ENCODE results near the gene PTPN1. TPM values are rescaled to one million over a fixed set of nuclear protein-coding genes. Genes with fewer than 3 reads are reported as not detected.

The PTPN1 gene
- total RNA-seq, 4 donors from 2014 or later: 22.2 to 107 (median 42.7) TPM

DNA sequence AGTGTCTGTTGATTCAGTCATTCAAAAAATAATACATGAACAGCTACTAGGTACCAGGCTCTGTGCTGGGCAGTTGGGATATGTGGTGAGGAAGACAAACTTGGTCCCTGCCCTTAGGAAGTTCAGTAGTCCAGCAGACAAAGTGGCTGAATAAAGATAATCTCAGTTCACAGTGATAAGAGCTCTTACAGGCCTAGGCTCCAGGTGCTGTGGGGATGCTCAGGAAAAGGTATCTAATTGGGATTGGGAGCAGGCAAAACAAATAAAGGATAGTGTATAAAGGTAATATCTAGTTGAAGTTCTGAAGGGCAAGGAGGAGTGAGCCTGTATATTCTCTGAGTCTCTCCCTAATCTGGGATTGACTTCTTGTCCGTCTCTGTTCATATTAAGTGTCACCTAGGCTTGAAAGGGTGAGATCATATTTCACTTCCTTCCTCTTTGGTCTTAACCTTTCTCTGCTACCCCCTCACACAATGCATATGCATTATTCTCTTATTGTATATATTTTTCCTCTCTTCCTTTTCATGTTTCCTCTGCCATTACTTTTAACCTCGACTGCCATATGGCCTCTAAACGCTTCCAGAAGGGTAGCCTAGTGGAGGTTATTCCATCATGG is 13.5 kb downstream of the PTPN1 start:
- ATAC-seq (ENCODE audit: low FRiP score) (no peak), DNase-seq (ENCODE audit: low spot score) (no peak)
- TF ChIP-seq, protein P1, sequence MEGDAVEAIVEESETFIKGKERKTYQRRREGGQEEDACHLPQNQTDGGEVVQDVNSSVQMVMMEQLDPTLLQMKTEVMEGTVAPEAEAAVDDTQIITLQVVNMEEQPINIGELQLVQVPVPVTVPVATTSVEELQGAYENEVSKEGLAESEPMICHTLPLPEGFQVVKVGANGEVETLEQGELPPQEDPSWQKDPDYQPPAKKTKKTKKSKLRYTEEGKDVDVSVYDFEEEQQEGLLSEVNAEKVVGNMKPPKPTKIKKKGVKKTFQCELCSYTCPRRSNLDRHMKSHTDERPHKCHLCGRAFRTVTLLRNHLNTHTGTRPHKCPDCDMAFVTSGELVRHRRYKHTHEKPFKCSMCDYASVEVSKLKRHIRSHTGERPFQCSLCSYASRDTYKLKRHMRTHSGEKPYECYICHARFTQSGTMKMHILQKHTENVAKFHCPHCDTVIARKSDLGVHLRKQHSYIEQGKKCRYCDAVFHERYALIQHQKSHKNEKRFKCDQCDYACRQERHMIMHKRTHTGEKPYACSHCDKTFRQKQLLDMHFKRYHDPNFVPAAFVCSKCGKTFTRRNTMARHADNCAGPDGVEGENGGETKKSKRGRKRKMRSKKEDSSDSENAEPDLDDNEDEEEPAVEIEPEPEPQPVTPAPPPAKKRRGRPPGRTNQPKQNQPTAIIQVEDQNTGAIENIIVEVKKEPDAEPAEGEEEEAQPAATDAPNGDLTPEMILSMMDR (IDR thresholded peaks at IDR 0.05): no peak

DNA sequence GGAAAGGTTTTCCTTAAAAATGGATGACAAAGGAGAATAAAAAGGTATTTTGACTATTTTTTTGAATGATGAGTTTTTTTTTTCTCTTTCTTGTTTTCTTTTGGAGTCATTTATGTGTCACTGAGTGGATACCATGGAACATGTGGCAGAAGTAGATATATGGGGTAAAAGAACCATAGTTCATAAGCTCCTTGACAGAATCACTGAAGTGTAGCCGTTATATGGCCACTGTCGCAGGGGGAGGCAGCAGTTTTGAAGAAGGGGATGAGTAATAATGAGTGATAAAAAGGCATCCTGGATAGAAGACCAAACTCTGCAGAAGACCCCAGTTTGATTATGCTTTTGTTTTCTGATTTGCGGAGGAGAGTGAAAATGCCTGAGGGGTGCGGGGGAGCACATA is 15.5 kb downstream of the PTPN1 start:
- TF ChIP-seq, protein P1 (IDR thresholded peaks at IDR 0.05): no peak
- DNase-seq (ENCODE audit: low spot score): no peak
- no peak for ATAC-seq (ENCODE audit: low FRiP score)

DNA sequence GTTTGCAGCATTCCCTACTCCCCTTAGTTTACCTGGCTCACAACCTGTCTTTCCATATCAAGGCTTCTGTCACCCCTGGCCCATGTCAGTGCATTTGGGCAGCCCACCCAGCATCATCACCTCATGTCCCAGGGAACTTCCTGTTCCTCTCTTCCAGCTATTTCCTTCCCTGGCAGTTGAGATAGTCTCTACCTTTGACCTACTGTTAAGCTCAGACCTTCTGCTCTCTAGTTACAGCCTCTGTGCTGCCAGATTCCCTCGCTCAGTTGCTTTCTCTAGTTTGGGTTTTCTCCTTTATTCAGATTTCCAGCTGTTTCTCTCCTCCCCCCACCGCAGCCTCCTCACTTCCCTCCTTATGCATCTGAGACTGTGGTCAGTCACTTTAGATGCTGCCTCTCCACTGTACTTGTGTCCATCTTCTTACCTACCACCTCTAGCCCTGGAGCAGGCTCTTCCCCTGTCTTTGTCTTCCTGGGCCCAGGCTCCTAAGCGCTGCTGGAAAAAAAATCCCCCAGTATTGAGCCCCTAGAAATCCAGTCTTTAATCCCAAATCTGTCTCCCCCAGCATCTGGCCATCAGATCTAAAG is 16.3 kb downstream of the PTPN1 start:
- TF ChIP-seq, protein P1 (IDR thresholded peaks at IDR 0.05): no peak
- DNase-seq (ENCODE audit: low spot score): no peak
- ATAC-seq (ENCODE audit: low FRiP score): no peak

DNA sequence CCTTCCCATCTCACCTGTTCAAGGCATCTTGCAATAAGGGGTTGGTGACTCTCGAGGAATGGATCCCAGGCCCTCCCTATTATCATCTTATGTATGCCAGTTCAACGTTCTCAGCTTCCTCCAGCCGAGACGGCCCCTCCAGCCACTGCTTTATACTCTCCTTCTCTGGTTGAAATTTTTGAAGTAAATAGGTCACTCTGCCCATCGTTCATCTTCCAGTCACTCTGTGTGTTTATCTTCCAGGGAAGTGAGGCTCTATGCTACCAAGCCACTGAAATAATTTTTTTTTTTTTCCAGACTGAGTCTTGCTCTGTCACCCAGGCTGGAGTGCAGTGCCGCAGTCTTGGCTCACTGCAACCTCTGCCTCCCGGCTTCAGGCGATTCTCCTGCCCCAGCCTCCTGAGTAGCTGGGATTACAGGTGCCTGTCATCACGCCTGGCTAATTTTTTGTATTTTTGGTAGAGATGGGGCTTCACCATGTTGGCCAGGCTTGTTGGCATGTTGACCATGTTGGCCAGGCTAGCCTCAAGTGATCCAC is 17.0 kb downstream of the PTPN1 start:
- ATAC-seq (ENCODE audit: low FRiP score) (no peak), DNase-seq (ENCODE audit: low spot score) (no peak)
- TF ChIP-seq, protein P1 (IDR thresholded peaks at IDR 0.05): no peak

DNA sequence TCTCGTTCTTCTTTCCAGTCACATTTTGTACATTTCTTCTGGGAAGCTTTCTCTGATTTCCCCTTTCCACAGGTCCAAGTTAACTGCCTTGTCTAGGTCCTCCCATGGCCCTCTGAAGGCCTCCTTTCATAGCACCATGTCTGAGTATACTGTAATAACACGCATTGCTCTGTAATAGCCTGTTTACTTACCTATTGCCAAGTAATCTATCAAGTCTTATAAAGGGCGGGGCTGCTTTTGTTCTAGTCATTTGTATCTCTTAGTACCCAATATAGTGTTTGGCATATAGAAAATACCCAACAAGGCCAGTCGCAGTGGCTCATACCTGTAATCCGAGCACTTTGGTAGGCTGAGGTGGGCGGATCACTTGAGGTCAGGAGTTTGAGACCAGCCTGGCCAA is 17.9 kb downstream of the PTPN1 start:
- no peak for DNase-seq (ENCODE audit: low spot score)
- ATAC-seq (ENCODE audit: low FRiP score): no peak
- TF ChIP-seq, protein P1 (IDR thresholded peaks at IDR 0.05): no peak

DNA sequence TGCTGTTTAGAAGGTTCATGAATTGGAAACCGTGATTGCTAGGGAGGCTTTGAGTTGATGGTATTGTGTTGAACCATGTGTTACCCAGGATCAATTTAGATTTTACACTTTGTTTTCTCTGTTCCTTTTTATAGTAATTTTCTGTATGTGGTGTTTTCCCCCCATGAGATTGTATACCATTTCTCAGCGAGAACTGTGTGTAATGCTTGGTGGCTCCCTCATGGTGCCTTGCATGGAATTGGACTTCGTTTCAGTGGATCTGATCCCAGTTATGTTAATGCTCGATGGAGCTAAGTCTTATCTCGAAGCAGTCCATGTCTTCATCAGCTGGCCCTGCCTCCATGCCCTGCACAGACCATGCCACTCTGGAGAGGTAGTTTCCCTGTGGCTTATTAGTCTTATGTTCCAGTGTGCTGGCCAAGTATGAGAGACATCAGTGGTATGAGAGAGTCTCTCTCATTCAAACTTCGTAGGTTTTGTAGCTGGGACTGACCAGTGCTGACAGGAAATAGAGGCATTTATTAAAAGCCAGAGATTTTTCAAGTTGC is 18.7 kb downstream of the PTPN1 start:
- no peak for ATAC-seq (ENCODE audit: low FRiP score)
- TF ChIP-seq, protein P1 (IDR thresholded peaks at IDR 0.05): no peak
- DNase-seq (ENCODE audit: low spot score): no peak

DNA sequence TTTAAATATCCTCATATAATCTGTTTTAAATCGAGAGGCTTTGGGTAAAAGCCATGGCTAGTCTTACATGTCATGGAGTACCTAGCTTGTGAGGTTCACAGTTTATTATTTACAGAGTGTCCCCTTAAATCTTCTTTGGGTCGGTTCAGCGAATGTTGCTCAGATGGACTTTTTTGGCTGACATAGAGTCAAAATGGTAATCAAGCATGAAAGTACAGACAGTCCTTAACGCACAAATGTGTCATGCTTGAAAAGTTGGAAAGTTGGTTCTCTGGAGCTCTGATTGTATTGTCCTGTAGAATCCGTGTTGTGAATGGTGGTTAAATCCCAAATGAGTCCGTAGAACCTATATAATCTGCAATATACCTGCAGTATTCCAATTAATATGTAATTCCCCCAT is 22.0 kb downstream of the PTPN1 start:
- ATAC-seq (ENCODE audit: low FRiP score): no peak
- TF ChIP-seq, protein P1 (IDR thresholded peaks at IDR 0.05): no peak
- DNase-seq (ENCODE audit: low spot score): no peak

Measured in omental fat pad (tissue), 4 donors.